HG03558 (cell line): Measurements from ENCODE around the gene LRCH4.

Experiments used
- ATAC-seq: cut with Tn5 transposase; IDR thresholded peaks from one replicate; pipeline ENCODE4 v1.9.1; 2021; ENCODE audit warnings: moderate number of reproducible peaks; ENCODE audit not compliant: unreplicated experiment; ENCODE audit errors: extremely low read depth

Gene LRCH4

GRCh38 chr7:100583132-100584053 is 2.5 kb downstream of the LRCH4 start:
- no peak for ATAC-seq

GRCh38 chr7:100582650-100583049 is 3.3 kb downstream of the LRCH4 start:
- no peak for ATAC-seq

- no peak for ATAC-seq
Observed at GRCh38 chr7:100582041-100582579, 3.8 kb downstream of the LRCH4 start.

GRCh38 chr7:100580466-100581283 is 5.3 kb downstream of the LRCH4 start:
- ATAC-seq: no peak

GRCh38 chr7:100578246-100579183 is 7.4 kb downstream of the LRCH4 start:
- ATAC-seq: no peak

GRCh38 chr7:100577507-100577906 is 8.4 kb downstream of the LRCH4 start:
- ATAC-seq: no peak

GRCh38 chr7:100577103-100577502 is 8.8 kb downstream of the LRCH4 start:
- no peak for ATAC-seq

GRCh38 chr7:100576384-100576993 is 9.4 kb downstream of the LRCH4 start:
- no peak for ATAC-seq

- ATAC-seq: no peak
Observed at GRCh38 chr7:100575746-100576383, 10.1 kb downstream of the LRCH4 start.

GRCh38 chr7:100575206-100575631 is 10.7 kb downstream of the LRCH4 start:
- ATAC-seq: no peak

GRCh38 chr7:100574362-100575205 is 11.3 kb downstream of the LRCH4 start:
- no peak for ATAC-seq

GRCh38 chr7:100573691-100574361 is 12.1 kb downstream of the LRCH4 start, which contains the start of gene SAP25:
TSS of gene SAP25 (minus strand) at chr7:100573900. CDS start at chr7:100573742, 158 bp downstream.
- no peak for ATAC-seq

GRCh38 chr7:100572949-100573675 is 12.8 kb downstream of the LRCH4 start:
- no peak for ATAC-seq

- ATAC-seq: no peak
Observed at GRCh38 chr7:100572281-100572948, 13.5 kb downstream of the LRCH4 start.

- no peak for ATAC-seq
Observed at GRCh38 chr7:100571829-100572116, 14.2 kb downstream of the LRCH4 start.
